ENCODE measurements around the gene OR5K1.

DNA sequence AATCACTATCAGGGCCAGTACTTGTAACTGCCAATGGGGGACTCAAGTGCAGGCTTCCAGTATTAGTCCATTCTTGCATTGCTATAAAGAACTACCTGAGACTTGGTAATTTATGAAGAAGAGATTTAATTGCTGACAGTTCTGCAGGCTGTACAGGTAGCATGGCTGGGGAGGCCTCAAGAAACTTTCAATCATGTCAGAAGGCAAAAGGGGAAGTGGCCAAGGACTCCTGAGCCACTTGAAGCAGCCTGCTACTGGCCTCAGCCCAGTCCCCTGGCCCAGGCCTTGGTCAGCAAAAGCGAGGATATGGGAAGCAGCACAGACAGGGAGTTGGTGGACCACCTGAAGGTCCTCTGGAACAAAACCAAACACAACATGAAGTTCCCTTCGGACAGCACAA lies 29.2 kb upstream of the OR5K1 start:
- TF ChIP-seq POLR2A (IDR thresholded peaks at IDR 0.05): no peak
- no peak for TF ChIP-seq CTCF (IDR thresholded peaks at IDR 0.05)
